ENCODE results near the gene SLC22A15. TPM values are rescaled to one million over a fixed set of nuclear protein-coding genes. Genes with fewer than 3 reads are reported as not detected.

SLC22A15 gene
- total and polyA plus RNA-seq, 12 donors = 0.97 to 13.1 (median 7.7) TPM

DNA sequence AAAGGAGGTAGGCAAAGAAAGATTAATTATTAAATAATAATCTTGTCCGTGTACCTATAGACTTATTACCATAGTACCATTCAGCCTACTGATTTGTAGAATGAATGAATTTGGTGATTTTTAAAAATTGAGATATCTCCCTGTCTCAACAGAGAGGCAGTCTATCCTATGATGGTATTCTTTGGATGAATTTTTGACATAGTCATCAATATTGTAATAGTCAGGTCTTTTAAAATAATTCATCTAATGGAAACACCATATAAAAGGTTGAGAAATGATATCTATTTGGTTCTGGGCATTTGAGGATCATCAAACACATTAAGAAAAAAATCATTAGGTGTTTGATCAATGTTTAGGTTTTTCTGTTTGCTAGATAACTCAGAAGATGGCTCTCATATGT, 99.3 kb downstream of the SLC22A15 start:
- H3K36me3 ChIP-seq = peaks cover 0 to 23% (median 11%) of the 10 kb centered on the region in 9 donors
- TF ChIP-seq, protein P1, sequence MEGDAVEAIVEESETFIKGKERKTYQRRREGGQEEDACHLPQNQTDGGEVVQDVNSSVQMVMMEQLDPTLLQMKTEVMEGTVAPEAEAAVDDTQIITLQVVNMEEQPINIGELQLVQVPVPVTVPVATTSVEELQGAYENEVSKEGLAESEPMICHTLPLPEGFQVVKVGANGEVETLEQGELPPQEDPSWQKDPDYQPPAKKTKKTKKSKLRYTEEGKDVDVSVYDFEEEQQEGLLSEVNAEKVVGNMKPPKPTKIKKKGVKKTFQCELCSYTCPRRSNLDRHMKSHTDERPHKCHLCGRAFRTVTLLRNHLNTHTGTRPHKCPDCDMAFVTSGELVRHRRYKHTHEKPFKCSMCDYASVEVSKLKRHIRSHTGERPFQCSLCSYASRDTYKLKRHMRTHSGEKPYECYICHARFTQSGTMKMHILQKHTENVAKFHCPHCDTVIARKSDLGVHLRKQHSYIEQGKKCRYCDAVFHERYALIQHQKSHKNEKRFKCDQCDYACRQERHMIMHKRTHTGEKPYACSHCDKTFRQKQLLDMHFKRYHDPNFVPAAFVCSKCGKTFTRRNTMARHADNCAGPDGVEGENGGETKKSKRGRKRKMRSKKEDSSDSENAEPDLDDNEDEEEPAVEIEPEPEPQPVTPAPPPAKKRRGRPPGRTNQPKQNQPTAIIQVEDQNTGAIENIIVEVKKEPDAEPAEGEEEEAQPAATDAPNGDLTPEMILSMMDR (IDR thresholded peaks at IDR 0.05) = no peak
- H3K27ac ChIP-seq = no peak overlapping the region
- no peak overlapping the region for H3K4me3 ChIP-seq
- ATAC-seq (no peak), DNase-seq (no peak)
- intact Hi-C loops (cut with DNase I) = no loop called here
- no peaks in the 10 kb centered on the region for H3K4me1 ChIP-seq
- 0 to 1% methylated on average over 1 of the region's 1 CpG for WGBS, 2 donors
- H3K9me3 ChIP-seq = no peaks in the 10 kb centered on the region
- H3K27me3 ChIP-seq = no peaks in the 10 kb centered on the region

DNA sequence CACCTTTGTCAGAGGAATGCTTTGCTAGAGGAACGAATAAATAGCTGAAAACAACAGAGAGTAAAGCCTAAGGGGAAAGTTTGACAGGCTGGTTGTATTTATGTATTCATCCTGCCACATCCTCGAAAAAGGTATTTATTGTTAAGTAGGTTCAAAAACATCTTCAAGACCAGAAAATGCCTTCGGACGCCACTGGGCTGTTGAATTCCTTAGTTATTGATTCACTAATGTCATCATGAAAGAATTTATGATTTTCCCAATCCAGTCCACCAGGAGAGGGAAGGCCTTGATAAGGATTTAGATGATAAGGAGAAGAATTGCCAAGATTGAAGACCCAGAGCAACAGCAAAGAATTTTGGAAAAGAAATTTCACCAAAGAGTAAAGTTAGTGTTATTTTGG, 99.7 kb downstream of the SLC22A15 start:
- no peaks in the 10 kb centered on the region for H3K9me3 ChIP-seq
- H3K27ac ChIP-seq = no peak overlapping the region
- TF ChIP-seq, protein P1 (IDR thresholded peaks at IDR 0.05) = no peak
- no peaks in the 10 kb centered on the region for H3K27me3 ChIP-seq
- H3K4me3 ChIP-seq = no peak overlapping the region
- H3K36me3 ChIP-seq = peaks cover 0 to 19% (median 6%) of the 10 kb centered on the region in 9 donors
- WGBS, 2 donors = 77 to 81% methylated on average over 4 of the region's 4 CpGs
- DNase-seq (no peak), ATAC-seq (no peak)
- intact Hi-C loops (cut with DNase I) = no loop called here
- no peaks in the 10 kb centered on the region for H3K4me1 ChIP-seq

DNA sequence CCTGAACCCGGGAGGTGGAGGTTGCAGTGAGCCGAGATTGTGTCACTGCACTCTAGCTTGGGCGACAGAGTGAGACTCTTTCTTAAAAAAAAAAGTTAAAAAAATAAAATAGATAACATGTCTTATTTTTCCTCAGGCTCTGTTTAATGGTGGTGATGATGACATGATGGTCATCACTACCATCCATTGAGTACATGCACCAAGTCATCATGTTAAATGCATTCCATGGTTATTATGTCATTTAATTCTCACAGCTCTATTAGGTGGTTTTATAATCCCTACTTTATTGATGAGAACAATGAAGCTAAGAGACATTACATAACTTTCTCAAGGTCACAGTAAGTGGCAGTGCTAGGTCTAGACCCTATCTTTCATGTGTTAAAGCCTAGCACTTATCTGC, 100.5 kb downstream of the SLC22A15 start:
- intact Hi-C loops (cut with DNase I) = no loop called here
- no peaks in the 10 kb centered on the region for H3K4me1 ChIP-seq
- DNase-seq (no peak), ATAC-seq (no peak)
- no peaks in the 10 kb centered on the region for H3K9me3 ChIP-seq
- TF ChIP-seq, protein P1 (IDR thresholded peaks at IDR 0.05) = no peak
- no peaks in the 10 kb centered on the region for H3K27me3 ChIP-seq
- peaks cover 0 to 12% (median 0%) of the 10 kb centered on the region in 9 donors for H3K36me3 ChIP-seq
- WGBS, 2 donors = 84 to 90% methylated on average over 3 of the region's 3 CpGs
- no peak overlapping the region for H3K27ac ChIP-seq
- H3K4me3 ChIP-seq = no peak overlapping the region

DNA sequence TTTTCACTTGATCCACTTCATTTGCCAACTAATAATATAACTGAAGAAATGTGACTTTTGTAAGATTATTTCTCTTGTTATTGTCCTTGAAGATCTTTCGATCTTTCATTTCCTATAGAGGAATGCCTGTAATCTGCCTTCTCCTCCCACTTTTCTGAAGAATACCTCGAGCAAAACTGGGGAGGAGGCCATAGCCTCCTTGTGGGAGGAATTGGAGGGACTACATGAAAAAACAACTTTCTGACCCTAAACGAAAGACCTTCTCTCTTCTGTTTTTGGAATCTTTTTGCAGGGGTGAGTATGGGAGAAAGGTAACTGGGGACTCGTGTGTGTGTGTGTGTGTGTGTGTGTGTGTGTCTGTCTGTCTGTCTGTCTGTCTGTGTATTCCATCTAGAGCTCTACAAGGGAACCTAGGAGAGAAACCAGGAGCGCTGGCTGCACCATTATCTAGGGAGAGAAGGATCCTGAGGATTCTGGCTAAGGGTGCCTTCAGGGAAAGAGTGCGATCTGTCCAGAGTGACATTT, 102.4 kb downstream of the SLC22A15 start:
- Histone ChIP-seq H3K9me3 (no peaks in the 10 kb centered on the region), H3K27ac (no peak overlapping the region), H3K4me3 (no peak overlapping the region), H3K36me3 (peaks cover 0 to 12% (median 0%) of the 10 kb centered on the region in 9 donors), H3K27me3 (no peaks in the 10 kb centered on the region), H3K4me1 (no peaks in the 10 kb centered on the region)
- ATAC-seq (no peak), DNase-seq (no peak)
- 69 to 71% methylated on average over 6 of the region's 6 CpGs for WGBS, 2 donors
- intact Hi-C loops (cut with DNase I) = no loop called here
- TF ChIP-seq, protein P1 (IDR thresholded peaks at IDR 0.05) = no peak
